ENCODE results near the gene OR13G1.

- no peak for TF ChIP-seq EP300 (IDR thresholded peaks at IDR 0.05)
- no peak for TF ChIP-seq POLR2AphosphoS5 (IDR thresholded peaks at IDR 0.05)
Observed at GRCh38 chr1:247716546-247716945, 37.0 kb upstream of the OR13G1 start, which contains the start of gene OR6F1.

Data from gastroesophageal sphincter (tissue), 2 donors.